GM21737 (cell line): ENCODE results near the gene AFAP1.

ENCODE experiments used
- ATAC-seq: cut with Tn5 transposase; IDR thresholded peaks from one replicate; pipeline ENCODE4 v1.9.1; 2021; ENCODE audit warnings: mild to moderate bottlenecking, moderate library complexity; ENCODE audit not compliant: unreplicated experiment

The AFAP1 gene

GRCh38 chr4:7894677-7895181 is 44.9 kb downstream of the AFAP1 start:
- ATAC-seq: no peak

- ATAC-seq: no peak
Measured at GRCh38 chr4:7894098-7894676, 45.5 kb downstream of the AFAP1 start.

DNA sequence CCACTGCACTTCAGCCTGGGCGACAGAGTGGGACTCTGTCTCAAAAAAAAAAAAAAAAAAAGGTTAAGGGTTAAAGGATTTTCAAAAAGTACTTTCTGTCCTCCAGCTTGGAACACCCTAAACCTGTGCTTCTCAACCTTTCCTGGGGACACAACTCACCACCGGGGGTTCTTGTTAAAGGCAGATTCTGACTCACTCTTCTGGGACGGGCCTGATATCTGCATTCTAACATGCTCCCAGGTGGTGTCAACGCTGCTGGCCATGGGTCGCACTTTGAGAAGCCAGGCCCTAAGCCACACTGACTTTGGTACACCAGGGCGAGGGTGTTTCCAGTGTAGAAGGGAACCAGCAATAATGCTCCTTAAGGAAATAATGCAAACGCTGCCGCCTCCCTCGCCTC is 46.1 kb downstream of the AFAP1 start:
- ATAC-seq: no peak

- ATAC-seq: no peak
Measured at GRCh38 chr4:7892212-7893019, 47.2 kb downstream of the AFAP1 start.

GRCh38 chr4:7890635-7891393 is 48.8 kb downstream of the AFAP1 start:
- no peak for ATAC-seq

GRCh38 chr4:7887436-7887835 is 52.2 kb downstream of the AFAP1 start:
- ATAC-seq: no peak

- no peak for ATAC-seq
Measured at GRCh38 chr4:7886007-7886973, 53.4 kb downstream of the AFAP1 start.

- ATAC-seq: no peak
Measured at GRCh38 chr4:7885216-7886006, 54.2 kb downstream of the AFAP1 start.

DNA sequence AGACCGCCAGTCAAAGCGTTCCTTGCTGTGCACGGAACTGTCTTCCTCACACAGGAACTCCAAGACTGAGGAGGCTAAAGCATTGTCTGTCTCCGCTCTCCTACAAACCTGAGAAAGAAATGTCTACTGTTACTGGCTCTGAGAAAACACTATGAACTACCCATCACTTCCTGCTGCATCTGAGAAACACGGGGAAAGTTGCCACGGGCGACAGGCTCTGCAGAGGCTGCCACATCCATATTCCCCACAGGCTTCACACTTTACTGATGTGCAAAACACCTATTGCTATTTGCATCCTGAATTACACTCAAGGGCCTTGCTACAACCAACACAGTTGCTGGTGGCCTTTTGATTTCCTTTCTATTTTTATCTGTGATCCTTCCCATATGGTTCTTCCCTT is 59.0 kb downstream of the AFAP1 start:
- ATAC-seq: no peak

DNA sequence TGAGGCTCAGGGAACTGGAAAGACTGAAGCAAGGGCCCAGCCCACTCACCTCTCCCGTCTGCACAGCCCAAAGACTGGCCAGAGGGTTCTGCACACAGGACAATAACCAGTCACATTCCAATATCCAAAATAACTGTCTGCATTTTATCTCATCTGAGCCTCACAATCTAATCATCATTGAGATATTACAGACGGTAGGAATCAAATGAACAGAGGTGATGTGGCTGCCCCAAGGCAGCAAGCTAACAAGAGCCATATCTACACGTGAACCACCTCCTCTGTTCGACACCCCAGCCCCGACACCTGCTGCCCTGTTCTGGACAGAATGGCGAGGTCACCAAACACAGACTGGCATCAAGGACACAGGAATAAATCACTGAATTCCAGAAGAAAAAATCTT is 60.5 kb downstream of the AFAP1 start:
- no peak for ATAC-seq

GRCh38 chr4:7878323-7878722 is 61.3 kb downstream of the AFAP1 start:
- no peak for ATAC-seq

- no peak for ATAC-seq
Measured at GRCh38 chr4:7877176-7877575, 62.5 kb downstream of the AFAP1 start.

DNA sequence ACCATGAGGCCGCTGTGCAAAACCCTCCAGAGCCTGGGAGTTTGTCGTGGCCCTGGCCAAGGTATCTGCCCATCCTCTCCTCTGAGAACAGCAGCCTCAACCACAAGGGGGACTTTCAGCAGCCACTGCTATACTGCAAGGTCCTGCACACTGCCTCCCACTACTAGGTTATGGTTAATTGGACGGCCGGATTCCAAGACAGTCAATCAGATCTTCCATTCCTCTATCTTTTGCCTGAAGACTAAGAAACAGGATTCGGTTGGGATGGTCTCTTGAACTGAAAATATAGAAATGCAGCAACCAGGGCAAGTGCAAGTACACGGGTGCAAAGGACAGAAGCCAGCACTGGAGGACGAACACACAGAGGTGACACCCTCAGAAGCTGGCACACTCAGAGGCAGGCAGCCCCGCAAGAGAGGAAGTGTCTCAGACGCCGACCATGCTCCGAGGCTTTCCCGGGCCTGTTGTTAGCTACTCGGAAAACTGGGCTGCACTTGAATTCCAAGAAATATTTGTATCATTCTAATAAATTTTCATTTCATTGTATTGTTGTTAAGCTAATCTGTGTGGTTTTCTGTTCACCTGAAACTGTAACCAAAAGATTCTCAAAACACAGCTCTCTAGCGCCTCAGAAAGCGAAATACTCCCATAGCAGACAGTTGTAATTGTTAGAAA is 63.3 kb downstream of the AFAP1 start:
- ATAC-seq: no peak

- no peak for ATAC-seq
Measured at GRCh38 chr4:7874838-7875237, 64.8 kb downstream of the AFAP1 start.

- no peak for ATAC-seq
Measured at GRCh38 chr4:7873881-7874280, 65.8 kb downstream of the AFAP1 start.

- no peak for ATAC-seq
Measured at GRCh38 chr4:7872264-7872771, 67.3 kb downstream of the AFAP1 start.

DNA sequence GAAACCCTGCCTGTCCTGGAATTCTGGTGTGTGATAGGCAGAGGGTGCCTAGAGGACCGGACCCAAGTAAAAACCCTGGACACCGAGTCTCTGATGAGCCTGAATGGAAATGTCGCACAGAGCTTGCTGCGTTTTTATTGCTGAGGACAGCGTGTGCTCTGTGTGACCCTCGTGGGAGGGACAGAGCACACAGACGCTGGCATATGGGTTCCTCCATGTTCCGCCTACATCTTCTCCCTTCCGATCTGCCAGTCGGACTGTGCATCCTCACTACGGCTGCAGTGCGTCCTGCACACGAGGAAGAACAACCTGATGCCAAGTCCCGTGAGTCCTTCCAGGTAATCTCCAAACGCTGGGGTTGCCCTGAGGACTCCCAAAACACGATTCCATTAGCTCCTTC is 68.3 kb downstream of the AFAP1 start:
- no peak for ATAC-seq

GRCh38 chr4:7868892-7869471 is 70.7 kb downstream of the AFAP1 start:
- no peak for ATAC-seq

GRCh38 chr4:7868436-7868775 is 71.3 kb downstream of the AFAP1 start:
- no peak for ATAC-seq
